Embryonic facial prominence (tissue), 1 donor: ENCODE data around the gene TBC1D14.

Source experiments
- DNase-seq: peaks from one replicate; pipeline ENCODE4 v3.0.0-alpha.2; 2016; ENCODE audit errors: extremely low spot score

TBC1D14 gene

DNA sequence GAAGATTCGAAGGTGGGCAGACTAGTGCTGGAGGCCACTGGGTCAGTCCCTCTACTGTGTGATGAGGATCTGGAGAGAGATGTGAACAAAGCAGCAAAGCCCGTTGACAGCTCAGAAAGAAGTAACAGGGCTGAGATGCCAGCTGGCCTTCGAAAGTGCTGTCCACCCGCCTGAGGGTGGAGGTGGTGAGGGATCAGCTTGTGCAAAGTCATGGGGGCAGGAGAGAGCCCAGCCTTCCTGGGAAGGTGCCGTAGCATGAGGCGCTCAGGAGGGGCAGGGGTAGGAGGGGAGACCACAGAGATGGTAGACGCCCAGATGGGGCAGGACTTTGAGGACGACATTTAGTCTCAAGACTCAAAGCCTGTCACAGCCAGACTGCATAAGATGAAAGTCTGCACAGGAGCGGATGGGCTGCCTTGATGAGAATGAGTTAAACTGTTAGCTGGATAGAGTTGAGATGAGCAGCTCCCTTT, 19.7 kb downstream of the TBC1D14 start:
- no peak for DNase-seq

DNA sequence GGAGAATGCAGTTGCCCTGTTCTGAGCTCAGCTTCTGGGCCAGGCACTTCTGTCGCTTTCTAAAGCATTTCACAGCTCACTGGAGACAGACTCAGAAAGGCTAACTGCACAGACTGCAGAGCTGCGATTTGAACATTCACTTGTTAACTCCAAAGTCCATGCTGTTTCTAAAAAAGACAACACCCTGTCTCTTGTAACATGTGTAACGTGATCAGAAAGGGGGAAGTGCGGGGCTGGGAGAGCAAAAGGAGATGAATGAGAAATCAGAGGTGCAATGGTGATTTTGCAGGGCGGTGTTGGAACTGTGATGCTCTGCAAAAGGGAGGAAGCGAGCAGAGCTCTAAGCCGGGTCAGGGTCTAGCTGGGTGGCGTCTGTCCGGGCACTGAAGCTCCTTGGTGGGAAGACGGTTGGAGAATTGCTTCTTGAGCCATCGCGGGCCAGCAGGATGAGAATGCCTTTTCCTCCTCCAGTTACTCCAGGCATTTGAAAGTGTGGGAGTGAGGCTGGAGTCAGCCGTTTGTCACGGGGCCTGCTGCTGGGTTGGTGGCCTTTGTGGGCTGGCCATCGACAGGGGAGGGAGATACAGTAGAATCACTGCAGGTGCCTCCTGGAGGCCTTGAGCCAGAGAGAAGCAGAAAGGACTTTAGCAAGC, 20.3 kb downstream of the TBC1D14 start:
- DNase-seq, result no peak

GRCh38 chr4:6932475-6932874, 22.8 kb downstream of the TBC1D14 start:
- no peak for DNase-seq

DNA sequence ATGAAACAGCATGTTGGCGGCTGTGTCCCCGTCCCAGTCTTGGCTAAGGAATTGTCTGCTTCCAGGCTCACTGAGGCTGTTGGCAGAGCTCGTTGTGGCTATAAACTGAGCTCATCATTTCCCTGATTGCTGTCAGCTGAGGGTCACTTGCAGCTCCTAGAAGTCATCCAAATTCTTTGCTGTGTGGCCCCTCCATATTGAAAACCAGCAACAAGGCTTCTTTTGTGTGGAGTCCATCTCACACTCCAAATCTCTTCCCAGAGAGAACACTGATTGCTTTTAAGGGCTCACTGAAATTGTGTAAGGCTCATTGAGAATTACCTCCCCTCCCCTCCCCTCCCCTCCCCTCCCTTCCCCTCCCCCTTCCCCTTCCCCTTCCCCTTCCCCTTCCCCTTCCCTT, 23.3 kb downstream of the TBC1D14 start:
- no peak for DNase-seq

DNA sequence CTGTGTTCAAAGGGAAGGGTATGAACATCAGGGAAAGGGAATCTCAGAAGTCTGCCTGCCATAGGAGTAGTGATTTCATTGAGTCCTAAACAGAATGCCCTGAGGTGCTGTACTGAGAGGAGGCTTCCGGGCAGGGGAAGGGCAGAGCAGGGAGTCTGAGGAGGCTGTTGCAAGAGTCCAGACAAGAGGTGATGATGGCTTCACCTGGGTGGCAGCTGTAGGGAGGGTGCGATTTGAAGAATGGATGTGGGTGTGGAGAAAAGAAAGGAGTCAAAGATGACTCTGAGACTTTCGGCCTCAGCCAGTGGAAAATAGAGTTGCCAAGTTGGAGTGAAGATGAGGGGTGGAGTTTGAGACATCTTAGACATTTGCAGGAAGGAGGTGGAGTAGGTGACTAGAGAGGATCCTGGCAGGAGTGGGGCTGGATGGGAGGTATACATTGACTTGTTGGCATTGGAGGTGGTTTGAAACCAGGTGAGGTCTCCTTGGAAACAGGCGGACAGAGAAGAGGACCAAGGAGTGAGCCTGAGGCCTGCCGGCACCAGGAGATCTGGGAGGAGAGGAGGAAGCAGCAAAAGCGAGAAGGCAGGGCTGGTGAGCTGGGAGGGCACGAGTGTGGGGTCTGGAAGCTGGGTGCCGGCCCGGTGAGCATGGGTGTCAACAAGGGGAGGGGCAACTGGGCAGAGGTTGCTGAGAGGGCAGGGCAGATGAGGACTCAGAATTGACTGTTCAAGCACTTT, 24.2 kb downstream of the TBC1D14 start:
- DNase-seq, result no peak

GRCh38 chr4:6935965-6936364, 26.3 kb downstream of the TBC1D14 start:
- no peak for DNase-seq

DNA sequence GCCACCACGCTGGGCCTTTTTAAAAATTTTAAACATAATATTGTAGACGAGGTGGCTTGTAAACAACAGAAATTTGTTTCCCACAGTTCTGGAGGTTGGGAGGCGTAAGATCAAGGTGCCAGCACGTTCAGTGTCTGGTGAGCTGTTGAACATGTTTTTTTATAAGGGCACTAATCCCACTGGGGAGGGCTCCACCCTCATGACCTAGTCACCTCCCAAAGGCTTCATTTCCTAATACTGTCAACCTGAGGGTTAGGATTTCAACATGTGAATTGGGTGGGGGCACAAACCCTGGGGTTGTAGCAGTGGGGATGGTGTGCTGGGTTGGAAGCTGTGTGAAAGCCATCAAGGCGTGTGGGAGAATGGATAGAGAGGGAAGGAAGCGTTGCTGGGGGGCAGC, 27.6 kb downstream of the TBC1D14 start:
- DNase-seq, result no peak

GRCh38 chr4:6937754-6938153, 28.1 kb downstream of the TBC1D14 start:
- no peak for DNase-seq

DNA sequence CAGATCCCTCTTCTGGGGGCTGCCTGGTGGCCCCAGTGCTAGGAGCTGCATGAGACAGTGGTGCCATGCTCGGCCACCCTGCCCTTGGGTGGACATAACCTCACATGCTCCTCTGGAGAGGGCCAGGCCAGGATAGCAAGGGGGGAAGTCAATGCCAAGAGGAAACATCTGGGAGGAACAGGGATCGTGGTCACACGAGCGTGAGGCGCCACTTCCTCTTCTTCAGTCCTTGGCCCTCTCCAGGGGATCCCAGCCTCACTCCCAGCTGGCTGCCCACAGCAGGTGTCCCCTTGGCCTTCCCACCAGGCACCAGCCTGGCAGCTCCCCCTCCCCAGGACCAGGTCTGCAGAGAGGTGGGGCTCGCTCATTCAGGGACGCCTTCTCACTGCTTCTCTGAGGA, 28.6 kb downstream of the TBC1D14 start:
- no peak for DNase-seq

DNA sequence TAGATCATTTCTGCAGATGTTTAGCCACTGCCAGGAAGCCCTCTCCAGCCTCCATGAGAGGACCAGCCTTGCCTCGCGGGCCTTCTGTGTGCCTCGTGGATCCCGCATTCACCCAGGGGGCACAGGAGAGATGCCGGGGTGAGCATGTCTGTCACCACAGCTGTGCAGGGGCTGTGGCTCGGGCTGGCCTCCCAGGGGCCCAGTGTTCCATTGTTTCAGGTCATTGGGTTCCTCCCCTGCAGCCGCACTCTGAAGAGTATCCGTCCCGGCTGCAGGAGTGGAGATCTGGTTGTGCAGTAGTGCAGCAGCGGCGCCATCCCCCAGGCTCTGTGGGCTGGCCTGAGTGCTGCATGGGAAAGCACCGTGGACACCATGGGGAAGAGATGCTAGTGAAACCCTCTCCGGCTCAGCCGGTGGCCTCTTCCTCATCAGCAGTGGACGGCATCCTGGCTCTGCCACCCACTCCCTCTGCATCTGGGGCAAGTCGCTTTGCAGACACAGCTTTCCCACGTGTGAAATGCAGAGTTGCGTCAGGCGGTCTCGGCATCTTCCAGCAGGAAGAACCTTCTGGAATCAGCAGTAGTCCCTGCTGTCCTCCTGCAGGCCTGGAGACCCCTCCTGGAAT, 29.1 kb downstream of the TBC1D14 start:
- no peak for DNase-seq

GRCh38 chr4:6939761-6940743, 30.4 kb downstream of the TBC1D14 start:
- DNase-seq, result no peak

DNA sequence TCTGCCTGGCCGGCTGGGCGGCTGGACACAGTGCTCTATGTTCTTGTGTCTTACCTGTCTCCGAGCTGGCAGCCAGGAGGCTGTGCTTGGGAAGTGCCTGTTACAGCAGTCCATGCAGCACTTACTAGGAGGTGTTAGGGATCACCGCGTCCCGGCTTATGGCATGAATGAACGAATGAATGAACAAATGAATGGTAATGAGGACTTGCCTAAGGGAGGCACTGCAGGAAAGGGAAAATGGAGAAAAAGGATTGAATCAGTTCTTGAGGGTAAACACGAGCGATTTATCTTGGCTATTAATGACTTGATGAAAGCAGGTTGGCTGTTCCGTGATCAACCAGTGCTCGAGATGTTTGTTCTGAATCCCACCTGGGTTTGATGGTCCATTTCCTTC, 31.1 kb downstream of the TBC1D14 start:
- no peak for DNase-seq

GRCh38 chr4:6941796-6942195, 32.2 kb downstream of the TBC1D14 start:
- no peak for DNase-seq

- peak; percentile 67 for DNase-seq
These were observed 32.7 kb downstream of the TBC1D14 start for GRCh38 chr4:6942238-6942800.

DNA sequence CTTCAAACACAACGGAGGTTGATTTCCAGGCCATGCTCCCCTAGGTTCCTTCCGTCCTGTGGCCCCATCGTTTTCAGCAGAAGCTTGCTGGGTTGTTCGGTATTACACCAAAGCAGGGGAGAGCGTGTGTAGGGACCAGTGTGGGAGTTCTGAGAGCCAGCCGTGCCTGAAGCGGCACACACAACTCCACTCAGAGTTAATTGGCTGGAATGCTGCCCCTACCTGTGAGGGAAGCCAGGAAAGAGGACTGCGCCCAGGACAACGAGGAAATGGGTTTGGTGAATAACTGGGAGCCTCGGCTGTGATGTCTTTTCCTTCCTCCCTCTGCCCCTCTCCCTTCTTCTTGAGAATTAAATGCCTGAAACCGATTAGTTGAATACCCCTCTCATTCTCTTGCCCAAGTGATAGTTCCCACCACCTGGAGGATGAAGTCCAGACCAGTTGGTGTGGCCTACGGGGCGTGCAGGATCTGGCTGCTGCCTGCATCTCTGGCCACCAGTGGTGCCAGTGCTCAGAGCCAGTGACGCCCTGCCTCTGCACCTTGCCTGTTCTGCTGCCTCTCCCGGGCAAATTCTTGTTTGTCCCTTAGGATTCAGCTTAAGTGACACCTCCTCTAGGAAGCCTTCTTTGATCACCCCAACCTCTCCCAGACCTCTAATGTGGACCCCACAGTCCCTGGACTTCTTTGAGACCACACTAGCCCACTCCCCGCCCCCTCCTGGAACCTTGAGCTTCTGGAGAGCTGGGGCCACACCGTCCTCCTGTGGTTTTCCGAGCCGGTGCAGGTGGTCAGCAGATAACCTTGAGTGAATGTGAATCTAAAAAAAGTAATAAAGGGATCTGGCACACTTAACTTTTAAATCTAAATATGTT, 33.6 kb downstream of the TBC1D14 start:
- no peak for DNase-seq

GRCh38 chr4:6943885-6944225, 34.2 kb downstream of the TBC1D14 start:
- no peak for DNase-seq

- DNase-seq, result no peak
These were observed 34.9 kb downstream of the TBC1D14 start for GRCh38 chr4:6944301-6945051.

GRCh38 chr4:6945052-6945409, 35.4 kb downstream of the TBC1D14 start:
- DNase-seq, result no peak

- no peak for DNase-seq
These were observed 36.9 kb downstream of the TBC1D14 start for GRCh38 chr4:6946497-6946896.

DNA sequence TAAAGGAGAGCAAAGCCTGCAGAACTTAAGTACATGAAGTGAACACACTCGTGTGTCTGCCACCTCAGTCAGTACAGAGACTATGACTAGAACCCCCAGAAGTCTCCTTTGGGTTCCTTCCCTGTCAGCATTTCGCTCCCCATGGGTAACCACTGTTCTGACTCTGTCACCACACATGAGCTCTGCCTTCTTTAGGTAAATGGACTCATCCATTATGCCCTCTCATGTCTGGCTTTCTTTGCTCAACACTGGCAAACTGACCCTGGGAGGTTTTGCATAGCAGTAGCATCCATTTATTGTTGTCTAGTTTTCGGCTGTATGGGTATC, 38.5 kb downstream of the TBC1D14 start:
- no peak for DNase-seq
